Gastroesophageal sphincter (tissue), 3 donors: Measurements from ENCODE around the gene STXBP4.

Source experiments
- CTCF ChIP-seq, 4 experiments: fragments of 200-600 bp in 2 of 4; fragments of 450-650 bp in 2 of 4; sonication (generic) in 1 of 4; IDR thresholded peaks; one replicate each; pipeline ENCODE4 v1.5.1; 2017 to 2019; ENCODE audit warnings: antibody characterized with exemption in 4 of 4, mild to moderate bottlenecking in 2 of 4, moderate library complexity in 2 of 4
- POLR2A ChIP-seq, 2 donors: fragments of 450-650 bp; IDR thresholded peaks; one replicate each; pipeline ENCODE4 v1.6.1; 2017; ENCODE audit warnings: antibody characterized with exemption in 2 of 2, mild to moderate bottlenecking in 2 of 2, moderate library complexity in 1 of 2

- no peak for TF ChIP-seq CTCF (IDR thresholded peaks at IDR 0.05)
- no peak for TF ChIP-seq POLR2A (IDR thresholded peaks at IDR 0.05)
Observed at GRCh38 chr17:55166506-55166905, 197.9 kb downstream of the STXBP4 start.
